PC-3 (cell line): ENCODE data around the gene LEP.

Experiments used
- CTCF ChIP-seq: fragments of 300-600 bp; sonication (generic); conservative IDR thresholded peaks from 2 replicates; pipeline ENCODE4 v1.5.1; 2017; ENCODE audit warnings: antibody characterized with exemption, low read depth, mild to moderate bottlenecking, low read length
- EZH2 ChIP-seq: fragments of 300-600 bp; sonication (generic); IDR thresholded peaks from one replicate; pipeline ENCODE4 v1.6.1; 2017; ENCODE audit warnings: antibody characterized with exemption, mild to moderate bottlenecking, low read length; ENCODE audit not compliant: unreplicated experiment

DNA sequence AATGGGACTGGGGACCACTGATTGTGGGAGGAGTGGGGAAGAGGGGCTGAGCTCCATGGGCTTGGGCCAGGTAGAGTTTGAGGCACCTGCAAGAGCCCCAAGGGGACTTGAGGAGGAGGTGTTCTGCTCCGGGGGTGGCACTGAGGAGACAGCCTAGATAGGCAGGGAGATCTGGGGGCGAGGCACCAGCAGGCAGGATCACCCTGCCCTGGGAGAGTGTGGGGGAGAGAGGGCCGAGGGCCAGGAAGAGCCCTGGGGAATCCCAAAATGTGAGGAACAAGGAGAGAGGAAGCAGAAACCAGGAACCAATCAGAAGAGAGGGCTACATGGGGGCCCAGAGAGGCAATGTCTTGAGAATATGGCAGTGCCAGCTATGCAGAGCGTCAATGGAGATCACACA lies 34.6 kb downstream of the LEP start:
- TF ChIP-seq CTCF: no peak
- no peak for TF ChIP-seq EZH2
